ENCODE results near the gene TEX19.
"Not testable (repeated sequence)": the region's sequence is repeated elsewhere in the genome, so short reads cannot be mapped to it uniquely, and the experiment has no call there.

The TEX19 gene

DNA sequence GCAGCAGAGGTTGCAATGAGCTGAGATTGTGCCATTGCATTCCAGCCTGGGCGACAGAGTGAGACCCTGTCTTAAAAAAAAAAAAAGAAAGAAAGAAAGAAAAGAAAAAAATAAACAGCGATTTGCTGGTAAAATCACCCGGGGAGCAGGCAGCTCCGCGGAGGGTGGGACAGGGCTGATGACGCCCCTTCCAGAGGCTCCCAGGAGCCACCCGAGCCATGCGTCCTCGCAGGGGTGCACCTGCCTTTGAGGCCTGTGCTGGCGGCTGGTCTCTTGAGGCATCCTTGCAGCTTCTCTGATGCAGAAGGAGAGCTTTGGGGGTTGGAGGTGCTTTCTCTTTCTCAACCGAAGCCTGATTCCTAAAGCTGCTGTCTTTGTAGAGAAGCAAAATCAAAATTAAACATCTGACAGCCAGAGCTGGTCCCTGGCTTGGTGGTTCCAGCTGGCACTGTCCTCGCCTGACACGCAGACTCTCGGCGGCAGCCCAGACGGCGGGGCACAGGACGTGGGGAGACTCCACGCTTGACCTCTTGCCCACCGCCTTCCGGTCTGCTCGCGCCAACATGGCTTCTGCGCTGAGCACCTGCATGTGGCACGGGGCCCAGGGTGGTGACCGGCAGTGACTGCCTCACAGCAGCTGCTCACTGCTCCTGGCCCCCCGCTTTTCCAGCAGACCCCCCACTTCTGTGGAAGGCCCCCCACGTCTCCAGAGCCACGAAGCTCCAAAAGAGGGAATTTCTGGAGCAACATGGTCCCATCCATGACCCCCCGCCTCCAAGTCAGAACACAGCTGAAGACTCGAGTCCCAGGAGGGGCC lies 19.1 kb downstream of the TEX19 start:
- no peak for DNase-seq

DNA sequence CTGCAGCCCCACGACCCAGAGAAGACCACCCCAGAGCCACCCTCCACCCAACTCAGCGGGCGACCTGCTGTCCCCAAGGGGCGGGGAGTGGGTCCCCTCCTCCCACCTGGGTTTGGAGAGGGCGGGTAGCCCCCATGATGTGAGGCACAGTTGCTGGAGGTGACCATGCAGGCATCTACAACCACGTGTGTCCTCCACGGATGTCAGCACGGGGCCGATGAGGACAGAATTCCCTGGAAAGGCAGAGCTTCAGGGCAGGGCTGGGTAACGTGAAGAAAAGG lies 19.6 kb downstream of the TEX19 start:
- DNase-seq, result no peak

DNA sequence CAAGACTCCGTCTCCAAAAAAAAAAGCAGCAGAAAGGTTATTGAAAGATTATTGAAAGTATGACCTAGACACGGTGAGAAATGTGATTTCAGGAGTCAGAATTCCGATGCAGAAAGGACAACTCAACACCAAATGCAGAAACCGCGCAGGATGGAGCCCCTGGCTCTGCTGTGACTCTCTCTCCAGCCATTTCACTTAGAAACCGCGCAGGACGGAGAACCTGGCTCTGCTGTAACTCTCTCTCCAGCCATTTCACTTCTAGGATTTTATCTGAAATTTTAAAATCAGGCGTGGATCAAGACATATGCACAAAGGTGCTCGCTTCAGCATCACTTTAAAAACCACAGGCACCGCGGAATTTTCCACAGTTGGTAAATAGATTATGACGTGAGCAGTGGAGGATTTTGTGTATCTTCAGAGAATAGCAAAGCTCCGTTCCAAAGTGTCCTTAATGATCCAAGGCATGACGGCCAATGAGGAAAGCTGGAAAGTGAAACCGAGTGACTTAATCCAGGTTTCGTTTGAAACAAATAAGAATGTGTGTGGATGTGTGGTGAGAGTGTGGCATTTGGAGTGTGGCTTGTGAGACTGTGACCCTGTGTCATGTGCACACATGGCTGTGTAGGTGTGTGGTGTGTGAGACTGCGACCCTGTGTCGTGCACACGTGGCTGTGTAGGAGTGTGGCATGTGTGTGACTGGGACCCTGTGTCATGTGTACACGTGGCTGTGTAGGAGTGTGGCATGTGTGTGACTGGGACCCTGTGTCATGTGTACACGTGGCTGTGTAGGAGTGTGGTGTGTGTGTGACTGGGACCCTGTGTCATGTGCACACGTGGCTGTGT lies 22.0 kb downstream of the TEX19 start:
- DNase-seq, result no peak

DNA sequence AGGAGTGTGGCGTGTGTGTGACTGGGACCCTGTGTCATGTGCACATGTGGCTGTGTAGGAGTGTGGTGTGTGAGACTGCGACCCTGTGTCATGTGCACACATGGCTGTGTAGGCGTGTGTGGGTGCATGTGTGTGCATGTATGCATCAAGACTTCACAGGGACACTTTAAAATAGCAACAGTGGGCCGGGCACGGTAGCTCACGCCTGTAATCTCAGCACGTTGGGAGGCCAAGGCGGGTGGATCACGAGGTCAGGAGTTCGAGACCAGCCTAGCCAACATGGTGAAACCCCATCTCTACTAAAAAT lies 22.6 kb downstream of the TEX19 start:
- DNase-seq, result not testable (repeated sequence)

DNA sequence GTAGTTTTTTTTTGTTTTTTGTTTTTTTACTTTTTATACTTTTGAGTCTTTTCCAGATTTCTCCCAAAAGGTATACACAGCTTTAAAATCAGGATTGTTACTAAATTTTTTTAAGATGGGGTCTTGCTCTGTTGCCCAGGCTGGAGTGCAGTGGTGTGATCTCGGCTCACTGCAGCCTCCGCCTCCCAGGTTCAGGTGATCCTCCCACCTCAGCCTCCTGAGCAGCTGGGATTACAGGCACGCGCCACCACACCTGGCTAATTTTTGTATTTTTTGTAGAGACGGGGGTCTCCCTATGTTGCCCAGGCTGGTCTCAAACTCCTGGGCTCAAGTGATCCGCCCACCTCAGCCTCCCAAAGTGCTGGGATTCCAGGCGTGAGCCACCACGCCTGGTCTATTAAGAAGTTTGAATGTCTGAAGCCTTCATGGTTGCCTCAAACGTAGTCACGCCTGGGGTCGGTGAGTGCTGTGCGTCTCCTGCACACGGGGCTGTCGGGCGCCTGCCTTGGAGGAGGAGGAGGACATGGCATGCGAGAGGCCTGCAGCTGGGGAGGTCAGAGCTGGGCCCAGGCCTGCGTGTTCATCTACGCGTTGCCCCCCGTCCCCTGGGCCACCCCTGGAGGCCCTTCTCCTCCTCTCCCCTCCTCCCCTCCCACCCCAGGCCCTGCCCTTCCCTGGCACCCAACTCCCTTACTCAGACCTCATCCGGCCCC lies 23.3 kb downstream of the TEX19 start:
- DNase-seq, result not testable (repeated sequence)

DNA sequence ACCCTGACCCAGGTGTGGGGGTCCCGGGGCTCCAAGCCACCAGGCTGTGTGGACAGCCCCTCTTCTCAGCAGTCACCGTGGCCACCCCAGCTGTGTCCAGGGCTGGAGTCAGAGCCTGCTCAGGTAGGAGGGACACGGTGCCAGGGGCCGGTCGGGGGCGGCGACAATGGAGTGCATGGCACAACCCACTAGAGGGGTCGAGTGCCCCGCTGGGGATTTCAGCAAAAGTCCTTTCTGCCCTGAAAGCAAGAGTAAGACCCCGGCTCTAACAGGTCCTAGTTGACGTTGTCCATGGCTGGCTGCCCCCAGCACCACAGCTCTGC lies 23.8 kb downstream of the TEX19 start:
- no peak for DNase-seq

DNA sequence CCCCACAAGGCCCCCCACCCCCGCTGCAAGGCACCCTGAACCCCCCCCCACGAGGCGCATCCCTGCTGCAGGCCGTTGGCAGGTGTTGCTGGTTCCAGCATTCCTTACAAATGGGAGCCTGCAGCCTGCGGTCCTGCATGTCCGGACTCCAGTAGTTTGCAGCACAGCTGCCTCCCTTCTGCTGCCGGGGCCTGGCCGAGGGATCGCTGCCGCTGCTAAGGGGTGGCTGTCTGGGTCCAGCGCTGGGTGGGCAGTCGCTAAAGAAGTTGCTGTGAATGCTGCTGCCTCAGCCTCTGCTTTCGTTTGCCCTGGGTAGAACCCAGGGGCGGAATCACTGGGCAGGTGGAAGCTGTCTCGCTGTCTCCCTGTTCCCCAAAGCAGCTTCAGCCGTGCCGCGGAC lies 24.4 kb downstream of the TEX19 start:
- no peak for DNase-seq

DNA sequence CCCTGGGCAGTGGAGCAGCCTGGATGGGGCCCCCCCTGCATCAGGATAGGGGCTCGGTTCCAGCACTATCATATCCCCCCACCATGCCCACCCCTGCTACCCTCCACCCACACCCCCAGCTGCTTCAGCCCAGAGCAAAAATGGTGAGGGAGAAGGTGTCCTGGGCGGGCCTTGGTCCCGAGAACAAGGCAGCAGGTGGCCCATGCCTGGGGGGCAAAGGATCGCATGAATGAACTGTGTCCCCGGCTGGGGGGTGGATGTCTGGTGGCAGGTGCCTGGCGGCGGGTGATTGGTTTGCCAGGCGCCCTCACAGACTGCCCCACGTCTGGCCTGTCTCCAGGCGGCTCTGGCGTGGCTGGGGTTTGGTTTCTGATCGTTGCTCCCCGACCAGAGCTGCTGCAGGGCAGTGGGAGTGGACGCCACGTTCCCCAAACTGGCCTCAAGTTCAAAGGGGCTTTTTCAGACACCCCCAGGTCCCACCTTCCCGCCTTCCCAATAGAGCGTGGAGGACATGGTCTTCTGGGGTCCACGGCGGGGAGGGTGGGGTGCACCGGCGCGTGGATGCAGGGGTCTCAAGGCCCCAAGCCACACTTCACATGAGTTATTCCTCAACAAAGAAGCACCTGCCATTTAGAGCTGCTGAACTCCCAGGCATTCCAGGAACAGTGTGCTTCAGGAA lies 25.1 kb downstream of the TEX19 start:
- DNase-seq, result no peak

DNA sequence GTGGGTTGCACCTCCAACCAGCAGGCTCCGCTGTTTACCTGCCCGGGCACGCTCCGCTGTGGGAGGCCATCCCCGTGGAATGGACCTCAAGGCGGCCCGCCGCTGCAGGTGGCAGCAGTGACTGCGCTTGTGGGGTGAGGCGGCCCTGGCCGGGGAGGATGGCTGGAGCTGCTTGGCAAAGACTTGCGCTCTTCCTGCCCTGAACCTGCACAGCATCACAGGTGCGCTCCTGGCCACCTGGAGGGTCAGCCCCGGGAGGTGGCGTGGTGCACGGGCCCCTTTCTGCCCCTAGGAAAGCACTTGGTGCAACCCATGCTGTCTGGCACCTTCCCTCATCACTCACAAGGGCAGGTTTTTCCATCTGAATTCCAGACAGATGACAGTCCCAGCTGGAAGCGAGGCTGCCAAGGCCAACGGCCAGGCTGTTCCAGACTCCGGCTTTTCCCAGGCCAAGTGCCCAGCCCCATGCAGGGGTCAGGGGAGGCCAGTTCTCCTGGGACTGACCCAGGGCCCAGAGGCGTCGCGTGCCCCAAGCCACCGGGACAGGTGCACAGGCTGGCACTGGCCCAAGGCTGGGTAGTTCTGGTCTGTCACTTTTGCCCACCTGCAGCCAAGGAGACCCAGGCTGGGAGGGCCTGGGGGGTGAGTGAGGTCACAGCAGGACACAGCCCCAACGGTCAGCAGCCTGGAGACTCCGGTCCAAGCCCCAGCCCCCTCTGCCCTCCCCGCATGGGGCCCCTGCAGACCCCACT lies 25.9 kb downstream of the TEX19 start:
- DNase-seq, result no peak

DNA sequence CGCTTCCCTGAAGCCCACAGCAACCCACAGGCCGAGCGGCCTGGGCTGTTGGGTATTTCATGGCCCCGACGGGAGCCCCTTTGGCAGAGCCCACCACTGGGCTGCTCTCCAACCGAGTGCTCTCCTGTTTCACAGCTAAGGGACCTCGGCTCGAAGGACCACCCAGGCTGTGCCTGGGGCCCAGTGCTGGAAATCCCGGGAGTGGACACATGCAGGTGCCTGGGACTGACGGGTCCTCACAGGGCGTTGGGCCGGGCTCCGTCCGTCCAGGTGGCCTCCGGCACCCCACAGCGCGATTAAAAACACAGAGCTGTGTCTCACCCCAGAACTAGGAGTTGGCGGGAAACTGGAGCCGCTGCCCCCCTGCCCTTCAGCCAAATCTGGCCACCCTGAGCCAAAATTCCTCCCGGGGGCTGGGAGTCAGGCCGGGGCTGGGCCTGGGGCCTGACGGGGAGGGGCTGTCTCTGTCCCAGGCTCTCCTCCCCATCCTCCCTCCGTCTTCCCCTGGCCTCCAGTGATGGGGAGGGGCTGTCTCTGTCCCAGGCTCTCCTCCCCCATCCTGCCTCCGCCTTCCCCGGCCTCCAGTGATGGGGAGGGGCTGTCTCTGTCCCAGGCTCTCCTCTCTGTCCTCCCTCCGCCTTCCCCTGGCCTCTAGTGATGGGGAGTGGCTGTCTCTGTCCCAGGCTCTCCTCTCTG lies 26.7 kb downstream of the TEX19 start:
- DNase-seq, result no peak

DNA sequence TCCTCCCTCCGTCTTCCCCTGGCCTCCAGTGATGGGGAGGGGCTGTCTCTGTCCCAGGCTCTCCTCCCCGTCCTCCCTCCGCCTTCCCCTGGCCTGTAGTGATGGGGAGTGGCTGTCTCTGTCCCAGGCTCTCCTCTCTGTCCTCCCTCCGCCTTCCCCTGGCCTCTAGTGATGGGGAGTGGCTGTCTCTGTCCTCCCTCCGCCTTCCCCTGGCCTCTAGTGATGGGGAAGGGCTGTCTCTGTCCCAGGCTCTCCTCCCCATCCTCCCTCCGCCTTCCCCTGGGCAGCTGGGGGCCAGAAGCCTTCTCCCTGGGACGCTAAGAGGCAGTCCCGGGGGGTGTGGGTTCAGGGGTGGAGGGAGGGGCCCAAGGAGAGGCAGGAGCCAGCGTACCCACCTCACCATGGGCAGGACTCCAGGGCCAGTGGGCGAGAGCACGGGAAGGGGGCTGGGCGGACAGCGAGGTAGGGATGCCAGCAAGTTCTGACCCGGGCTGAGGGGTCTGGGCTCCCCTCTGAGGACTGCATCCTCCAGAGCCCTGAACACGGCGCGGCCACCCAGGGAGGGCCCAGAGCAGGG lies 27.3 kb downstream of the TEX19 start:
- no peak for DNase-seq

DNA sequence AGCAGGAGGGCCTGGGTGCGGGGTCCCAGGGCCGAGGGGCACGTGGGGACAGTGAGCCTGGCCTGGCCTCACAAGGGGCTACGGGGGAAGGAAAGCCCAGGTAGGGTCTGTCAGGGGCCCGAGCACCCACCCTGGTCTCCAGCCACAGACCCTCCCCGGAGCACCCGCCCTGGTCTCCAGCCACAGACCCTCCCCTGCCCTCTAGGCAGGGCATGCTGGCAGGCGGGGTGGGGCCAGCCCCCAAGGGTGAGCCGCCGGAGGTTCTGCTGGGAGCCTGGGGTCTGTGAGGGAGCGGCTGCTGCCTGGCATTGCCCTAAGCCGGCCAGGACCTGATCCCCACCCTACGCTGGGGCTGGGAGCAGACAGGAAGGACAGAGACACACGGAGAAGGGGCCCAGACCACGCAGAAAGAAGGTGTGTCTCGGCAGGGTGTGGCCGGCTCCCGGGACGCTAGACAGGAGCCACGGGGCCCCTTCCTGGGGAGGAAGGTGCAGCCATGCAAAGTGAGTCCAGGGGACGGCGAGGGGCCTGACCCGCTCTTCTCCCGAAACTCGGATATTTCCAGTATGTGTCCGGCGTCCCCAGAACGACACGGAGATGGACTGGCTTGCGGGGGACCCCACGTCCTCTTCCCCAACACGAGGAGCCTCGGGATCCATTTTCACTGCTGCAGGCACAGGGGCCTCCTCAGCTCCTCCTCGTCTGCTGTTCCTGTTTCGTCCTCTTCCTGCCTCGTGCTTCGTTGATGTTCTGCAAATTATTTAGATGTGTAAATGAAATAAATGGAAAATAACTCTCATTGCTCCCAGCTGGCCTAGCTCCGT lies 28.0 kb downstream of the TEX19 start:
- DNase-seq, result no peak

DNA sequence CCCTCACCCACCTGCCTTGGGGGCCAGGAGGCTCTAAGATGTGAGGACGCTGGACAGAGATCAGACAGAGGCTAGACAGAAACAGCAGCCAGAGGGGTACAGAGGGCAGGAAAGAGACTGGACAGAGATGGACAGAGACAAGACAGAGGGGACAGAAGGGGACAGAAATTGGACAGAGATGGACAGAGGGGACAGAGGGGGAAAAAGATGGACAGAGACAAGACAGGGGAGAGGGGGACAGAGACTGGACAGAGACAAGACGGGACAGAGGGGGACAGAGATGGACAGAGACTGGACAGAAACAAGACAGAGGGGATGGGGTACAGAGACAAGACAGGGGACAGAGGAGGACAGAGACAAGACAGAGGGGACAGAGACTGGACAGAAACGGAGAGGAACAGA lies 28.7 kb downstream of the TEX19 start:
- no peak for DNase-seq

DNA sequence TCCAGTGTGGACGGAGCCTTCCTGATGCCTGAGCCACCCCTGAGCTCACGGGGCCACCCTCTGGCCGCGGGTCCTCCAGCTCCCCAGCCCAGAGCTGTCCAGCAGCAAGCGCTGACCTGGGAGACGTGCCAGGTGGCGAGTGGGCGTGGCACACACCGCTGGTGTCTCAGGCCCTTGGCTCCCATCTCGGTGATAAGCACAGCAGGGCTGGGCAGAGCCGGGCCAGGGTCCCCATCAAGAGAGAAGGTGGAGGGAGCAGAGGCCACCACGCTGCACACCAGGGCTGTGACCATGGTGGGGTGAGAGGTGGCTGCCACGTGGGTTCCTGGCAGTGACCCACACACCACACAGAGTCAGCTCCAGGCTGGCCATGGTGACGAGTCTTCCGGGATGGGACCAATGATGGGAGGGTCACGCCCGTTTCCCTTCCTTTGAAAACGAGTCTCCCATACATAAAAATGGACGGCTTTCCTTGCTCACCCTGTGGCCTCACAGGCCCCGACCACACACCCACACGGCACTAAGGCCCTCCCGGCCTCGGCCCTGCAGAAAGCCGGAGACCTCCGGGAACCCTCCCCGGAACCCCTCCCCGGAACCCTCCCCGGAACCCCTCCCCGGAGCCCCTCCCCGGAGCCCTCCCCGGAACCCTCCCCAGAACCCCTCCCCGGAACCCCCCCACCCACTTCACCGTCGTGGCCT lies 29.3 kb downstream of the TEX19 start:
- DNase-seq, result no peak

DNA sequence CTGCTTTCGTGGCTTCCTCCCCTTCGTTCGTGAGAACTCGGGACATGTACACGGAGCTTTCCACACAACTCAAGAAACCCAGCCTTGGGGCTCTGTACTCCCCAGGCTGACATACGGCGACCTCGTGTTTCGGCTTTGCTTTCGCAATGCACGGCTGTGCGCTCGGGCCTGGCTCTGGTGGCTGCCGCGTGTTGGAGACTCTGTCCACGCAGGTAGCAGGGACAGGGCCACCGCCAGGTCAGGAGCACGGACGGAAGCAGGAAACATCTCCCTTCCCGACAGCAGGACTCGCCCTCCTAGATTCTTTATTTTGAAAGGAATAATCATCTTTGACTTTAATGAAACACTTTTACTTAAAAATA lies 29.9 kb downstream of the TEX19 start:
- DNase-seq, result no peak

DNA sequence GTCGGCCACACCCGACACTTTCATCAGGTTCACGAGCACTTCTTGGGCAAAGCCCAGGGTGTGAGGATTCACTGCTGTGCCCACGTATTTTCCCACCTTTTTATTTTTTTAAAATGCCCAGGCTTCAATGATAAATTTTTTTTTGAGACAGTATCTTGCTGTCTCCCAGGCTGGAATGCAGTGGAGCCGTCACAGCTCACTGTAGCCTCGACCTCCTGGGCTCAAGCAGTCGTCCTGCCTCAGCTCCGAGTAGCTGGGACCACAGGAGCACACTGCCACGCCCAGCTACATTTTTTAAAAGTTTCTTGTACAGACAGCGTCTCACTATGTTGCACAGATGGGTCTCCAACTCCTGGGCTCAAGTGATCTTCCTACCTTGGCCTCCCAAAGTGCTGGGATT lies 30.3 kb downstream of the TEX19 start:
- DNase-seq, result no peak

DNA sequence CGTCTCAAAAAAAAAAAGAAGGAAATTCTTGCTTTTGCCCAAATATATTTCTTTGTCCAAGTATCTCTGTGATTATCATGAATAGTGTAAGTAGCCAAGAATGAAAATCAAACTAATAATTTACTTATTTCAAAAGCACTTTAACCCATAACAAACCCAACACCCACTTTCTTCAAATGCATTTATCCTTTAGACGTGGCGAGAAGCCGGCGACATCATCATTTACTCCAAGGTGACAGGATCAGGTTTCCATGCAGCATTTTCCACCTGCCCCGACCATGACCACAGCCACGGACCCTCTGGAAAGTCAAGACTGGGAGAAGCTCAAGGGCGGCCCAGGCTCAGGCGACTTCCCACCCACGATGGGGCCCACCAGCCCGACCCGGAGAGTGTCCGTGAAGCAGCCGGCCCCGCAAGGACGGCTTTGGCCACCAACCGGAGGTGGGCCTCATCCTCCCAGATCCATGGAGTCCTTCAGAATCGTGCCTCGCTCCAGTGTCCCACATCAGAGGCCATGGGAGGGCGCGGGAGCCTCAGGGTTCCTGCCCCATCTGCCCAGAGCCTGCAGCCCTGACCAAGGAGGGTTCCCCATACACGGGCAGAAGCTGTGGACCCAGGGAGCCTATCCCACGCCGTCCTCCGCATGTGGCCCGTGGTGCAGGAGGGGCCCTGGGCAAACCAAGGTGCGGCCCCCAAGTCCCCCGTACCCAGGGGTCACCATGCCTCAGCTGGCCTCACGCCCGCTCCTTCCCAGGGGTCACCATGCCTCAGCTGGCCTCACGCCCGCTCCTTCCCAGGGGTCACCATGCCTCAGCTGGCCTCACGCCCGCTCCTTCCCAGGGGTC lies 31.2 kb downstream of the TEX19 start:
- DNase-seq, result no peak

DNA sequence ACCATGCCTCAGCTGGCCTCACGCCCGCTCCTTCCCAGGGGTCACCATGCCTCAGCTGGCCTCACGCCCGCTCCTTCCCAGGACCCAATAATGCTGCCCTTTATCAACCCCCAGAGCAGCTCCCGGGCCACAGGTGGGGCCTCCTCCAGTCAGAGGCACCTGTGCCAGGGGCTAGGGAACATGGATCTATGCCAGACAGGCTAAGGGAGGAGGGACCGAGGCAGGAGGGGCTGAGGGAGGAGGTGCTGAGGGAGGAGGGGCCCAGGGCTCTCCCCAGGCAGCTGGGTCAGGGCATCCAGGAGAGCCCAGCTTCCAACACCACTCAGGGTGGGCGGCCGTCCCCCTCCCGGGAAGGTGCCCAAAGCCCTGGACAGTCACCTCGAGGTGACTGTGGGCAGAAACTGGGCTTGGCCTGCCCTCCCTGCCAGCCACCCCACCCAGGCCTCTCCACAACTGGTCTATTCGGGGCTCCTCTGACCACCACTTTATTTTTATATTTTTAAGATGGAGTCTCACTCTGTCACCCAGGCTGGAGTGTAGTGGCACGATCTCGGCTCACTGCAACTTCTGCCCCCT lies 31.9 kb downstream of the TEX19 start:
- DNase-seq, result no peak

DNA sequence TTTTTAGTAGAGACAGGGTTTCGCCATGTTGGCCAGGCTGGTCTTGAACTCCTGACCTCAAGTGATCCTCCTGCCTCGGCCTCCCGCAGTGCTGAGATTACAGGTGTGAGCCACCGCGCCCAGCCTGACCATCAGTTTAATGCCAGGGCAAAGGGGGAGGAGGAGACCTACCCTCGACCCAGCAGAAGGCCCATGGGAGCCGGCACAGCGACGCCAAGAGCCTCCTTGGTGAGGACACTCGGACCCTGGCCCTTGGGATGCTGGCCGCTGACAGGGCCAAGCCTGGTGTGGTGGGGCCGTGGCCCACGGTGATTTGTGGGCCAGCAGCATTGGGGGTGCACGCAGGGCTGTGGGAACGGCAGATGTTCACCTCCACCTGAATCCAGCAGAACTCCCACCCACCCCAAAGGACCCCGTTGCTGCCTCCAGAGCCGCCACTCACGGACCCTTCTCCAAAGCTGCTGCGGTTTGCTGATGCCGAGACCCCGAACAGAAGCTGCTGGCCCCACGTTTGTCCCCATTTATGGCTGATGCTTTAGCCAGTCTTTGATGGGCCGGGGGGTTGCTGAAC lies 32.5 kb downstream of the TEX19 start:
- DNase-seq, result no peak
